Hepatocyte (in vitro differentiated cells): ENCODE data around the gene DRAXIN.

ENCODE experiments used
- CTCF ChIP-seq: fragments of 200-600 bp; sonication (generic); IDR thresholded peaks from 2 replicates; pipeline ENCODE4 v1.5.1; 2016; ENCODE audit warnings: antibody characterized with exemption, mild to moderate bottlenecking; ENCODE audit not compliant: poor library complexity
- EZH2 ChIP-seq: fragments of 200-600 bp; sonication (generic); IDR thresholded peaks from 2 replicates; pipeline ENCODE4 v1.6.1; 2016; ENCODE audit warnings: antibody characterized with exemption, mild to moderate bottlenecking, borderline replicate concordance
- EZH2phosphoT487 ChIP-seq: fragments of 200-600 bp; sonication (generic); IDR thresholded peaks from one replicate; pipeline ENCODE4 v1.6.1; 2018; ENCODE audit warnings: antibody characterized with exemption, mild to moderate bottlenecking, low read depth, moderate library complexity; ENCODE audit not compliant: unreplicated experiment, severe bottlenecking

- TF ChIP-seq EZH2 (no peak), CTCF (no peak), EZH2phosphoT487 (no peak)
Measured at GRCh38 chr1:11733306-11733705, 41.8 kb downstream of the DRAXIN start.
